ENCODE measurements around the gene LMOD2. TPM values are rescaled to one million over a fixed set of nuclear protein-coding genes. Genes with fewer than 3 reads are reported as not detected.

Gene LMOD2
- total RNA-seq, 4 donors from 2014 or later: not detected

GRCh38 chr7:123677061-123677715, 21.5 kb downstream of the LMOD2 start:
- H3K9me3 ChIP-seq: no peaks in the 10 kb centered on the region
- WGBS: 87% methylated on average over 2 of the region's 2 CpGs
- TF ChIP-seq EP300 (IDR thresholded peaks at IDR 0.05) (no peak), POLR2AphosphoS5 (IDR thresholded peaks at IDR 0.05) (no peak), CTCF (IDR thresholded peaks at IDR 0.05) (no peak), POLR2A (IDR thresholded peaks at IDR 0.05) (no peak)
- no peaks in the 10 kb centered on the region for H3K27me3 ChIP-seq
- no peak for DNase-seq (ENCODE audit: low spot score in 2 of 2)
- H3K36me3 ChIP-seq: peaks cover 6% of the 10 kb centered on the region
- H3K27ac ChIP-seq: no peak overlapping the region
- H3K4me1 ChIP-seq: peaks cover 25% of the 10 kb centered on the region
- no peak overlapping the region for H3K4me3 ChIP-seq

- no peak for TF ChIP-seq POLR2AphosphoS5 (IDR thresholded peaks at IDR 0.05)
- TF ChIP-seq EP300 (IDR thresholded peaks at IDR 0.05): no peak
- TF ChIP-seq CTCF (IDR thresholded peaks at IDR 0.05): no peak
- TF ChIP-seq POLR2A (IDR thresholded peaks at IDR 0.05): no peak
- Histone ChIP-seq H3K4me3 (no peak overlapping the region), H3K9me3 (no peaks in the 10 kb centered on the region), H3K36me3 (peaks cover 12% of the 10 kb centered on the region), H3K4me1 (peaks cover 12% of the 10 kb centered on the region), H3K27ac (no peak overlapping the region), H3K27me3 (no peaks in the 10 kb centered on the region)
- DNase-seq (ENCODE audit: low spot score in 2 of 2): no peak
- 91% methylated on average over 3 of the region's 3 CpGs for WGBS
Observed at GRCh38 chr7:123679614-123680013, 23.9 kb downstream of the LMOD2 start.

- H3K27me3 ChIP-seq: no peaks in the 10 kb centered on the region
- no peaks in the 10 kb centered on the region for H3K9me3 ChIP-seq
- no peak overlapping the region for H3K4me3 ChIP-seq
- TF ChIP-seq CTCF (IDR thresholded peaks at IDR 0.05) (no peak), EP300 (IDR thresholded peaks at IDR 0.05) (no peak), POLR2A (IDR thresholded peaks at IDR 0.05) (no peak), POLR2AphosphoS5 (IDR thresholded peaks at IDR 0.05) (no peak)
- H3K36me3 ChIP-seq: peaks cover 12% of the 10 kb centered on the region
- WGBS: 94% methylated on average over 3 of the region's 3 CpGs
- H3K4me1 ChIP-seq: peaks cover 4% of the 10 kb centered on the region
- no peak for DNase-seq (ENCODE audit: low spot score in 2 of 2)
- no peak overlapping the region for H3K27ac ChIP-seq
Observed at GRCh38 chr7:123680580-123680979, 24.9 kb downstream of the LMOD2 start.

GRCh38 chr7:123681561-123681960, 25.9 kb downstream of the LMOD2 start:
- Histone ChIP-seq H3K4me3 (no peak overlapping the region), H3K27ac (no peak overlapping the region), H3K36me3 (peaks cover 12% of the 10 kb centered on the region), H3K27me3 (no peaks in the 10 kb centered on the region), H3K4me1 (no peaks in the 10 kb centered on the region), H3K9me3 (no peaks in the 10 kb centered on the region)
- WGBS: 79% methylated on average over 2 of the region's 2 CpGs
- no peak for TF ChIP-seq EP300 (IDR thresholded peaks at IDR 0.05)
- TF ChIP-seq CTCF (IDR thresholded peaks at IDR 0.05): no peak
- no peak for TF ChIP-seq POLR2AphosphoS5 (IDR thresholded peaks at IDR 0.05)
- TF ChIP-seq POLR2A (IDR thresholded peaks at IDR 0.05): no peak
- DNase-seq (ENCODE audit: low spot score in 2 of 2): no peak

- Histone ChIP-seq H3K4me3 (no peak overlapping the region), H3K36me3 (peaks cover 20% of the 10 kb centered on the region), H3K27me3 (no peaks in the 10 kb centered on the region), H3K27ac (no peak overlapping the region), H3K4me1 (no peaks in the 10 kb centered on the region), H3K9me3 (no peaks in the 10 kb centered on the region)
- DNase-seq (ENCODE audit: low spot score in 2 of 2): no peak
- TF ChIP-seq EP300 (IDR thresholded peaks at IDR 0.05) (no peak), CTCF (IDR thresholded peaks at IDR 0.05) (peak in 1 of 2 donors; percentile 30)
- 52% methylated on average over 1 of the region's 1 CpG for WGBS
Observed at GRCh38 chr7:123682690-123683089, 27.0 kb downstream of the LMOD2 start.
